Activated CD4-positive, alpha-beta memory T cell treated with anti-CD3 and anti-CD28 coated beads for 36 hours (primary cell): ENCODE results near the gene GNG11. TPM values are rescaled to one million over a fixed set of nuclear protein-coding genes. Genes with fewer than 3 reads are reported as not detected.
"Not testable (repeated sequence)": the region's sequence is repeated elsewhere in the genome, so short reads cannot be mapped to it uniquely, and the experiment has no call there.

Experiments
- CTCF ChIA-PET: fragments of 350-600 bp; sonication (Branson Sonifier 250); formaldehyde crosslinking; loops from one replicate; lab custom pipeline; 2021; ENCODE audit warnings: antibody characterized with exemption, inconsistent platforms; lab: Charles Lee
- POLR2A ChIA-PET: fragments of 350-600 bp; sonication (Branson Sonifier 250); formaldehyde crosslinking; loops from one replicate; lab custom pipeline; 2021; ENCODE audit warnings: antibody characterized with exemption; lab: Charles Lee
- DNase-seq: peaks from one replicate; pipeline ENCODE4 v3.0.0-alpha.2; 2020
- H3K27ac Mint-ChIP-seq: one replicate; pipeline ENCODE4 v1.8.0; 2021; ENCODE audit warnings: mixed read lengths
- H3K27me3 Mint-ChIP-seq: one replicate; pipeline ENCODE4 v1.8.0; 2021; ENCODE audit warnings: mixed read lengths
- H3K36me3 Mint-ChIP-seq: one replicate; pipeline ENCODE4 v1.8.0; 2021; ENCODE audit warnings: mixed read lengths
- H3K4me1 Mint-ChIP-seq: one replicate; pipeline ENCODE4 v1.8.0; 2021; ENCODE audit warnings: low read depth, mixed read lengths
- H3K4me3 Mint-ChIP-seq: one replicate; pipeline ENCODE4 v1.8.0; 2021; ENCODE audit warnings: mild to moderate bottlenecking, mixed read lengths
- H3K9me3 Mint-ChIP-seq: one replicate; pipeline ENCODE4 v1.8.0; 2021; ENCODE audit warnings: mixed read lengths
- intact Hi-C: fragments of 100-400 bp; cut with micrococcal nuclease; formaldehyde crosslinking; loops from one replicate; pipeline ENCODE4 v1.15.1; 2023
- total RNA-seq, 2 experiments: library from RNA; stranded (reverse); gene quantifications; one replicate each; pipeline ENCODE4 v1.2.3, GENCODE V29; 2021

Gene GNG11
- total RNA-seq, 2 experiments from 2014 or later = not detected

GRCh38 chr7:93915206-93915842, 6.2 kb upstream of the GNG11 start:
- H3K27me3 Mint-ChIP-seq, POLR2A ChIA-PET, H3K36me3 Mint-ChIP-seq, H3K4me3 Mint-ChIP-seq, H3K27ac Mint-ChIP-seq, H3K4me1 Mint-ChIP-seq, DNase-seq, H3K9me3 Mint-ChIP-seq, intact Hi-C loops, CTCF ChIA-PET: not testable (repeated sequence)

GRCh38 chr7:93915888-93916287, 5.6 kb upstream of the GNG11 start:
- not testable (repeated sequence) for H3K4me1 Mint-ChIP-seq

DNA sequence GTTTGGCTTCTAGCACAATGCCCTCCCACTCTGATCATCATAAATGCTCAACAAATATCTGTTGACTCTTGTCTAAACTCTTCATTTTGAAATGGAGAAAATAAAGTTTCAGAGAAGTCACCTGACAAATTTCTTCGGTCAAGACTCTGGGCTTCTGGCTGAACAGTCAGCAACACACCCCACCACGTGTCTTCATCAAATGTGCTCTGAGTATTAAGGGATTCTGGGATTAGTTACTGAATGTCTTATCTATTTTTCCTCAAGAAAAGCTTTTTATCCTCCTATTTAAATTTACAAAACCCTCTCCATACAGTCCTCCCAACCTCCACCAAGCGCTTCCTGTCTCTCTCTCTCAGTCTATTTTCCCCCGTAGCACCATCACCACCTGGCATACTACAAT, 5.2 kb upstream of the GNG11 start:
- CTCF ChIA-PET, H3K36me3 Mint-ChIP-seq, H3K4me1 Mint-ChIP-seq, H3K9me3 Mint-ChIP-seq, POLR2A ChIA-PET, H3K27ac Mint-ChIP-seq, H3K4me3 Mint-ChIP-seq, intact Hi-C loops, DNase-seq: not testable (repeated sequence)
- peaks cover 16% of the 10 kb centered on the region for H3K27me3 Mint-ChIP-seq

More at GRCh38 chr7:93915888-93916287, 5.6 kb upstream of the GNG11 start:
- H3K36me3 Mint-ChIP-seq, POLR2A ChIA-PET, H3K27ac Mint-ChIP-seq, H3K9me3 Mint-ChIP-seq, intact Hi-C loops, CTCF ChIA-PET, DNase-seq, H3K4me3 Mint-ChIP-seq: not testable (repeated sequence)
- H3K27me3 Mint-ChIP-seq = peaks cover 12% of the 10 kb centered on the region

GRCh38 chr7:93920496-93921182, 896 bp upstream of the GNG11 start:
- Mint-ChIP-seq H3K9me3 (no peaks in the 10 kb centered on the region), H3K36me3 (no peaks in the 10 kb centered on the region), H3K27me3 (peaks cover 28% of the 10 kb centered on the region), H3K27ac (no peak overlapping the region), H3K4me3 (no peak overlapping the region), H3K4me1 (peaks cover 2% of the 10 kb centered on the region)
- intact Hi-C loops = no loop called here
- no peak for DNase-seq
- ChIA-PET POLR2A (no interaction called here), CTCF (interaction anchor here (1.7 kb wide), 2 partner anchors 11 to 18 kb away, joined by 4 to 5 read pairs; no protein-coding TSS in a partner anchor)

DNA sequence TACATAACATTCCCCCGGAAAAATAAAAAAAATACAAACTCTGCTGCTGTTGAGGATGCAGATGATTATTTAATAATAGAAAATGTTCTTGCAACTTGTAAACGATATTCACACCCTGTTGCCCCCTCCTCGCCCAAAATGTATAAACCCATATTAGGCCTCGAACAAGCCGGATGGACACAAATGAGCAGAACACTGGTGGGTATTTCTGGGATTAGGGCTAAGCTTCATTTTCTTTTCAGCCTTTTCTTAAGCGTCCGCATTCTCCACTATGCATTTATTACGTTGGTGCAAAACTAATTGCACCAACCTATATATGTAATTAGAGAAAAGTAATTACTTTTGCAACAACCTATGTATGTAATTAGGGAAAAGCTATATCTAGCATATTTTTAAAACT, 349 bp upstream of the GNG11 start:
- intact Hi-C loops = no loop called here
- Mint-ChIP-seq H3K4me1 (peaks cover 2% of the 10 kb centered on the region), H3K9me3 (no peaks in the 10 kb centered on the region), H3K27ac (no peak overlapping the region), H3K4me3 (no peak overlapping the region), H3K36me3 (no peaks in the 10 kb centered on the region), H3K27me3 (peaks cover 28% of the 10 kb centered on the region)
- CTCF ChIA-PET = interaction anchor here (1.0 to 1.7 kb wide), 4 partner anchors 10 to 166 kb away, joined by 3 to 5 read pairs (median 4); no protein-coding TSS in a partner anchor
- no peak for DNase-seq
- POLR2A ChIA-PET = no interaction called here

- no peaks in the 10 kb centered on the region for H3K36me3 Mint-ChIP-seq
- ChIA-PET CTCF (no interaction called here), POLR2A (no interaction called here)
- H3K4me3 Mint-ChIP-seq = no peak overlapping the region
- no peaks in the 10 kb centered on the region for H3K9me3 Mint-ChIP-seq
- DNase-seq = no peak
- peaks cover 2% of the 10 kb centered on the region for H3K4me1 Mint-ChIP-seq
- H3K27me3 Mint-ChIP-seq = peaks cover 25% of the 10 kb centered on the region
- H3K27ac Mint-ChIP-seq = no peak overlapping the region
- intact Hi-C loops = no loop called here
These were observed 1.8 kb downstream of the GNG11 start for GRCh38 chr7:93923296-93923695.

- DNase-seq = no peak
- POLR2A ChIA-PET = no interaction called here
These were observed 2.4 kb downstream of the GNG11 start for GRCh38 chr7:93923942-93924341.

DNA sequence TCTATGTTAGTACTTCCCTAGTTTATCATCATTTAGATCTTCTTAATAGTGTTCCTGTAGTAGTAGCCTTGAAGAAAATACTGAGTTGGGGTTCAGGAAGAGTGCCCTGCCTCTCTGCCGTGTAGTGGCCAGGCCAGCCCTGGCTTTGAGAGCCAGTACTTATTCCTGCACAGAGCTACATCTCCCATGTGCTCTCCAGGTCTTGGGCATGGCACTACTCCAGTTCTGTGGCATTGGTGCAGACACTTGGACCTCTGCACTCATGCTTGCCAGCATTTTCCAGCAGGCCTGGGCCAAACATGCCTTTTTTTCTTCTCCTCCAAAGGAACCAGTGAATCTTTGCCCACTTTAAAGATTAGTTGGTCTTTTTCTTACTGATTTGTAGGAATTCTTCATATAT, 5.3 kb downstream of the GNG11 start:
- no peak for DNase-seq
- no peaks in the 10 kb centered on the region for H3K36me3 Mint-ChIP-seq
- CTCF ChIA-PET = no interaction called here
- H3K9me3 Mint-ChIP-seq = no peaks in the 10 kb centered on the region
- H3K4me3 Mint-ChIP-seq = no peak overlapping the region
- intact Hi-C loops = no loop called here
- H3K27ac Mint-ChIP-seq = no peak overlapping the region
- peaks cover 2% of the 10 kb centered on the region for H3K4me1 Mint-ChIP-seq
- H3K27me3 Mint-ChIP-seq = peaks cover 17% of the 10 kb centered on the region
- POLR2A ChIA-PET = no interaction called here

More at GRCh38 chr7:93923942-93924341, 2.4 kb downstream of the GNG11 start:
- H3K27me3 Mint-ChIP-seq = peaks cover 26% of the 10 kb centered on the region
- intact Hi-C loops = no loop called here
- no peak overlapping the region for H3K4me3 Mint-ChIP-seq
- no peak overlapping the region for H3K27ac Mint-ChIP-seq
- H3K36me3 Mint-ChIP-seq = no peaks in the 10 kb centered on the region
- CTCF ChIA-PET = no interaction called here
- H3K4me1 Mint-ChIP-seq = peaks cover 2% of the 10 kb centered on the region
- no peaks in the 10 kb centered on the region for H3K9me3 Mint-ChIP-seq

DNA sequence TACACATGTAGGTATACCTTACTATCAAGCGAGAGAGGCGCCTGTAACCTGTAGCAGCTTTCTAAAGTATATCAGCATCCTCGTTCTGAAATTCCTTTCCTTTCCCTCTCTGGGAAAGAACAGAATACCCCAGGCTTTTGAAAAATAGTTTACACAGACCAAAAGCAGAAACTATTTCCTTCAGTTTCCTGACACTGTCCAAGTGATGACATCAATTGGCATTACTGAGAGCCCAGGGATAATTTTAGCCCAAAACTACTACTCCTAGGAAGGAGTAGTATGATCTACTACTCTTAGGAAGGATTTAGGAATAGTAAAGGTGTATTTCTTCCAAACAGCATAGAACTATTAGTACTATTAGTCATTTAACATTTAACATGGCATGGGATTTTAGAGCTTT, 6.0 kb downstream of the GNG11 start:
- ChIA-PET CTCF (interaction anchor here (0.6 kb wide), 1 partner anchor 698 kb away, joined by 3 read pairs; no protein-coding TSS in a partner anchor), POLR2A (no interaction called here)
- no peak for DNase-seq
- intact Hi-C loops = no loop called here
- Mint-ChIP-seq H3K9me3 (no peaks in the 10 kb centered on the region), H3K4me1 (no peaks in the 10 kb centered on the region), H3K4me3 (no peak overlapping the region), H3K27me3 (peaks cover 15% of the 10 kb centered on the region), H3K27ac (no peak overlapping the region), H3K36me3 (no peaks in the 10 kb centered on the region)

- no peaks in the 10 kb centered on the region for H3K4me1 Mint-ChIP-seq
- CTCF ChIA-PET = interaction anchor here (1.5 kb wide), 1 partner anchor 10 kb away, joined by 3 read pairs; the partner anchor contains the start of gene GNG11
- POLR2A ChIA-PET = interaction anchor here (0.6 kb wide), 1 partner anchor 10 kb away, joined by 3 read pairs; no protein-coding TSS in a partner anchor
- no peak overlapping the region for H3K27ac Mint-ChIP-seq
- intact Hi-C loops = no loop called here
- H3K9me3 Mint-ChIP-seq = no peaks in the 10 kb centered on the region
- H3K36me3 Mint-ChIP-seq = no peaks in the 10 kb centered on the region
- DNase-seq = no peak
- no peak overlapping the region for H3K4me3 Mint-ChIP-seq
- peaks cover 4% of the 10 kb centered on the region for H3K27me3 Mint-ChIP-seq
These were observed 10.1 kb downstream of the GNG11 start for GRCh38 chr7:93931655-93932054.

GRCh38 chr7:93933156-93933555, 11.6 kb downstream of the GNG11 start:
- no peak overlapping the region for H3K4me3 Mint-ChIP-seq
- H3K27ac Mint-ChIP-seq = no peak overlapping the region
- intact Hi-C loops = no loop called here
- no peaks in the 10 kb centered on the region for H3K9me3 Mint-ChIP-seq
- no peak for DNase-seq
- peaks cover 4% of the 10 kb centered on the region for H3K27me3 Mint-ChIP-seq
- H3K36me3 Mint-ChIP-seq = no peaks in the 10 kb centered on the region
- H3K4me1 Mint-ChIP-seq = no peaks in the 10 kb centered on the region
- CTCF ChIA-PET = no interaction called here
- POLR2A ChIA-PET = no interaction called here

DNA sequence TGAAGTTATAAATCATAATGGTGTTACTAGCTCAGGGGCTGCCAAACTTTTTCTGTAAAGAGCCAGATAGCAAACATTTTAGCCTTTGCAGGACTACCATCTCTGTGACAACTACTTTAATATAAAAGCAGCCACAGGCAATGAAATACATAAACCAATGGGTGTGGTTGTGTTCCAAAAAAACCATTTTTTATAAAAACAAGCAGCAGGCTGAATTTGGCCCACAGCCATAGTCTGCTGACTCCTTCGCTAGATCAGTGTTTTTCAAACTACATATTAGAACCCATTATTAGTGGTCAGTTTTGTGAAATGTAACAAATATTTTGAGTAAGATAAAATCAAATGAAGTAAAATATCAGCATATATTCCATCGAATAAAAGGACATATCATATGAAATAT, 13.6 kb downstream of the GNG11 start:
- Mint-ChIP-seq H3K4me3 (no peak overlapping the region), H3K27ac (no peak overlapping the region), H3K4me1 (no peaks in the 10 kb centered on the region)

More for the DNA sequence above, 13.6 kb downstream of the GNG11 start:
- peaks cover under 1% of the 10 kb centered on the region for H3K27me3 Mint-ChIP-seq
- intact Hi-C loops = no loop called here
- DNase-seq = no peak
- H3K9me3 Mint-ChIP-seq = no peaks in the 10 kb centered on the region
- ChIA-PET CTCF (no interaction called here), POLR2A (no interaction called here)
- H3K36me3 Mint-ChIP-seq = no peaks in the 10 kb centered on the region
